Mesodermal cell (in vitro differentiated cells): ENCODE results near the gene CCDC187.

Experiments
- H3K27ac ChIP-seq: 2 replicates; pipeline ENCODE4 v1.7.0; 2013; ENCODE audit warnings: mild to moderate bottlenecking, low read depth, low read length, moderate library complexity; ENCODE audit not compliant: severe bottlenecking
- H3K36me3 ChIP-seq: 2 replicates; pipeline ENCODE4 v1.7.1; 2013; ENCODE audit warnings: mild to moderate bottlenecking, low read length, moderate library complexity; ENCODE audit not compliant: control insufficient read depth, insufficient read depth
- H3K4me1 ChIP-seq: one replicate; pipeline ENCODE4 v1.7.1; 2013; ENCODE audit warnings: mild to moderate bottlenecking, low read length; ENCODE audit not compliant: insufficient read depth, control insufficient read depth, poor library complexity, severe bottlenecking
- H3K4me3 ChIP-seq: 2 replicates; pipeline ENCODE4 v1.7.0; 2013; ENCODE audit warnings: low read length, control low read depth, mild to moderate bottlenecking; ENCODE audit not compliant: insufficient read depth, poor library complexity, severe bottlenecking; ENCODE audit errors: extremely low read depth
- H3K9me3 ChIP-seq: 2 replicates; pipeline ENCODE4 v1.7.1; 2013; ENCODE audit warnings: mild to moderate bottlenecking, low read length, moderate library complexity; ENCODE audit not compliant: control insufficient read depth
- WGBS, 2 experiments: methylation state at CpG; one replicate each; pipeline ENCODE4 v1.1.5; 2013; ENCODE audit warnings: missing lambda C conversion rate in 2 of 2; ENCODE audit not compliant: insufficient coverage in 2 of 2; 5-methylcytosine and 5-hydroxymethylcytosine counted together

The CCDC187 gene

GRCh38 chr9:136248951-136249876 lies 54.7 kb downstream of the CCDC187 start:
- 93 to 94% methylated on average over 29 of the region's 30 CpGs for WGBS, 2 experiments
- Histone ChIP-seq H3K4me1 (peaks cover 8% of the 10 kb centered on the region), H3K4me3 (no peak overlapping the region), H3K27ac (no peak overlapping the region), H3K9me3 (no peaks in the 10 kb centered on the region), H3K36me3 (no peaks in the 10 kb centered on the region)

- no peak overlapping the region for H3K4me3 ChIP-seq
- no peaks in the 10 kb centered on the region for H3K36me3 ChIP-seq
- 88 to 97% methylated on average over 19 to 23 of the region's 24 CpGs for WGBS, 2 experiments
- H3K27ac ChIP-seq = no peak overlapping the region
- H3K9me3 ChIP-seq = no peaks in the 10 kb centered on the region
- H3K4me1 ChIP-seq = peaks cover 17% of the 10 kb centered on the region
Measured at GRCh38 chr9:136247947-136248637, 55.8 kb downstream of the CCDC187 start.

GRCh38 chr9:136247551-136247916 lies 56.4 kb downstream of the CCDC187 start:
- Histone ChIP-seq H3K4me1 (peaks cover 17% of the 10 kb centered on the region), H3K27ac (no peak overlapping the region), H3K9me3 (no peaks in the 10 kb centered on the region), H3K36me3 (no peaks in the 10 kb centered on the region), H3K4me3 (no peak overlapping the region)
- 66 to 83% methylated on average over 7 to 8 of the region's 9 CpGs for WGBS, 2 experiments

GRCh38 chr9:136246849-136247550 lies 56.9 kb downstream of the CCDC187 start:
- Histone ChIP-seq H3K27ac (no peak overlapping the region), H3K4me3 (no peak overlapping the region), H3K36me3 (no peaks in the 10 kb centered on the region), H3K9me3 (no peaks in the 10 kb centered on the region), H3K4me1 (peaks cover 17% of the 10 kb centered on the region)
- WGBS, 2 experiments = 86 to 92% methylated on average over 24 to 25 of the region's 26 CpGs

- WGBS, 2 experiments = 0% methylated on average over 44 to 76 of the region's 112 CpGs
- Histone ChIP-seq H3K4me1 (peaks cover 17% of the 10 kb centered on the region), H3K4me3 (peak within 1 kb of the TSS; percentile 71), H3K27ac (peak within 1 kb of the TSS; percentile 41), H3K36me3 (peaks cover 3% of the 10 kb centered on the region), H3K9me3 (no peaks in the 10 kb centered on the region)
Measured at GRCh38 chr9:136245219-136246150, 58.4 kb downstream of the CCDC187 start, which contains the start of gene QSOX2. TSS of gene QSOX2 (minus strand) at chr9:136245812. CDS start at chr9:136245803, 9 bp downstream.

GRCh38 chr9:136244969-136245218 lies 59.0 kb downstream of the CCDC187 start:
- Histone ChIP-seq H3K36me3 (peaks cover 3% of the 10 kb centered on the region), H3K27ac (peak overlapping the region; percentile 41), H3K4me1 (peaks cover 17% of the 10 kb centered on the region), H3K9me3 (no peaks in the 10 kb centered on the region), H3K4me3 (peak overlapping the region; percentile 71)
- 3 to 6% methylated on average over 5 to 6 of the region's 6 CpGs for WGBS, 2 experiments

- H3K4me1 ChIP-seq = peaks cover 17% of the 10 kb centered on the region
- peak overlapping the region; percentile 71 for H3K4me3 ChIP-seq
- H3K9me3 ChIP-seq = no peaks in the 10 kb centered on the region
- H3K27ac ChIP-seq = peak overlapping the region; percentile 41
- WGBS, 2 experiments = 29 to 31% methylated on average over 8 to 11 of the region's 11 CpGs
- peaks cover 3% of the 10 kb centered on the region for H3K36me3 ChIP-seq
Measured at GRCh38 chr9:136244122-136244968, 59.5 kb downstream of the CCDC187 start.

- Histone ChIP-seq H3K4me3 (no peak overlapping the region), H3K9me3 (no peaks in the 10 kb centered on the region), H3K27ac (peak overlapping the region; percentile 7), H3K36me3 (peaks cover 3% of the 10 kb centered on the region), H3K4me1 (peaks cover 17% of the 10 kb centered on the region)
- WGBS, 2 experiments = 61 to 73% methylated on average over 2 to 4 of the region's 4 CpGs
Measured at GRCh38 chr9:136243631-136244030, 60.3 kb downstream of the CCDC187 start.

- Histone ChIP-seq H3K4me1 (peaks cover 17% of the 10 kb centered on the region), H3K27ac (no peak overlapping the region), H3K4me3 (no peak overlapping the region), H3K36me3 (peaks cover 3% of the 10 kb centered on the region), H3K9me3 (no peaks in the 10 kb centered on the region)
- WGBS, 2 experiments = 70% methylated on average over 3 to 5 of the region's 6 CpGs
Measured at GRCh38 chr9:136242918-136243525, 60.9 kb downstream of the CCDC187 start.
